HepG2 (cell line): ENCODE measurements around the gene CTNND1. TPM values are rescaled to one million over a fixed set of nuclear protein-coding genes. Genes with fewer than 3 reads are reported as not detected.

ENCODE experiments used
- FOXC1 ChIP-seq: sonication (generic); formaldehyde crosslinking; IDR thresholded peaks from 2 replicates; pipeline ENCODE4 v1.8.0; 2022; ENCODE audit warnings: mild to moderate bottlenecking, missing genetic modification reagents, borderline replicate concordance
- IKZF4 ChIP-seq: sonication (generic); formaldehyde crosslinking; IDR thresholded peaks from 2 replicates; pipeline ENCODE4 v1.5.1; 2020; ENCODE audit warnings: borderline replicate concordance, mild to moderate bottlenecking, low read depth, missing genetic modification reagents; ENCODE audit errors: not compliant biosample characterization
- MAFG ChIP-seq: sonication (generic); formaldehyde crosslinking; IDR thresholded peaks from 2 replicates; pipeline ENCODE4 v1.5.1; 2020; ENCODE audit warnings: mild to moderate bottlenecking, missing genetic modification reagents
- MLX ChIP-seq: IDR thresholded peaks from 2 replicates; pipeline ENCODE4 v1.6.1; 2016
- PRDM4 ChIP-seq: sonication (generic); formaldehyde crosslinking; IDR thresholded peaks from 2 replicates; pipeline ENCODE4 v1.9.0; 2021; ENCODE audit warnings: missing genetic modification reagents, borderline replicate concordance
- SNAPC2 ChIP-seq: sonication (generic); formaldehyde crosslinking; IDR thresholded peaks from 2 replicates; pipeline ENCODE4 v1.8.1; 2022; ENCODE audit warnings: mild to moderate bottlenecking, missing genetic modification reagents
- SPEN ChIP-seq: sonication (generic); formaldehyde crosslinking; IDR thresholded peaks from 2 replicates; pipeline ENCODE4 v1.5.1; 2020; ENCODE audit warnings: low read depth, mild to moderate bottlenecking, missing genetic modification reagents
- TAF1 ChIP-seq: sonication (generic); formaldehyde crosslinking; IDR thresholded peaks from 2 replicates; pipeline ENCODE4 v1.4.0; 2020; ENCODE audit warnings: missing genetic modification reagents
- TRIM24 ChIP-seq: sonication (generic); formaldehyde crosslinking; IDR thresholded peaks from 2 replicates; pipeline ENCODE4 v1.8.0; 2022; ENCODE audit warnings: mild to moderate bottlenecking, missing genetic modification reagents
- ZNF136 ChIP-seq: sonication (generic); formaldehyde crosslinking; IDR thresholded peaks from 2 replicates; pipeline ENCODE4 v1.8.1; 2022; ENCODE audit warnings: low read depth, mild to moderate bottlenecking, moderate library complexity, missing genetic modification reagents
- ZNF343 ChIP-seq: sonication (generic); formaldehyde crosslinking; IDR thresholded peaks from 2 replicates; pipeline ENCODE4 v1.4.0; 2020; ENCODE audit warnings: mild to moderate bottlenecking, missing genetic modification reagents
- ZNF558 ChIP-seq: sonication (generic); formaldehyde crosslinking; IDR thresholded peaks from 2 replicates; pipeline ENCODE4 v1.9.0; 2022; ENCODE audit warnings: mild to moderate bottlenecking, missing genetic modification reagents, borderline replicate concordance
- ZNF597 ChIP-seq: sonication (generic); formaldehyde crosslinking; IDR thresholded peaks from 2 replicates; pipeline ENCODE4 v1.5.0; 2020; ENCODE audit warnings: missing genetic modification reagents
- ZNF792 ChIP-seq: IDR thresholded peaks from 2 replicates; pipeline ENCODE4 v1.6.1; 2016
- ZNF879 ChIP-seq: sonication (generic); formaldehyde crosslinking; IDR thresholded peaks from 2 replicates; pipeline ENCODE4 v1.8.1; 2023; ENCODE audit warnings: missing genetic modification reagents
- polyA plus RNA-seq, 8 experiments: library from polyadenylated mRNA; depleted of rRNA in 3 of 8; stranded (reverse) in 7 of 8; unstranded in 1 of 8; fragments of >200 nt; fragmentation: Illumina TruSeq in 4 of 8; extraction: Trizol in 4 of 8; gene quantifications; 2 replicates each; pipeline versions ENCODE4 v1.2.1 to v1.2.3, GENCODE V29; 2011 to 2016; ENCODE audit warnings: low read depth in 4 of 8, missing spikeins in 1 of 8, mixed read lengths in 1 of 8; ENCODE audit not compliant: insufficient read depth in 1 of 8
- total RNA-seq, 5 experiments: library from RNA; depleted of rRNA; stranded (reverse); fragments of >200 nt; fragmentation: Illumina TruSeq; extraction: Trizol; gene quantifications; 2 replicates each; pipeline ENCODE4 v1.2.3, GENCODE V29; 2016; ENCODE audit warnings: low read depth in 1 of 5

CTNND1 gene
- total and polyA plus RNA-seq, 2 of the 13 experiments (the other 11 are each of a cell fraction or from before 2014, with no cell fraction given): 117 to 128 TPM

- TF ChIP-seq ZNF136 (CRISPR knock-in tag) (no peak), ZNF792 (CRISPR knock-in tag) (peak; percentile 70; the same call in 1 of the 2 replicates), PRDM4 (CRISPR knock-in tag) (no peak), ZNF597 (CRISPR knock-in tag) (no peak), TAF1 (CRISPR knock-in tag) (peak; percentile 84), MAFG (CRISPR knock-in tag) (no peak), ZNF558 (CRISPR knock-in tag) (no peak), SNAPC2 (CRISPR knock-in tag) (no peak), TRIM24 (CRISPR knock-in tag) (no peak), ZNF343 (CRISPR knock-in tag) (no peak), MLX (CRISPR knock-in tag) (no peak), SPEN (no peak), FOXC1 (CRISPR knock-in tag) (no peak), IKZF4 (CRISPR knock-in tag) (no peak), ZNF879 (CRISPR knock-in tag) (no peak)
Measured at GRCh38 chr11:57761301-57762234, at the start of gene CTNND1 (continued).
